Measurements from ENCODE around the gene USP54. TPM values are rescaled to one million over a fixed set of nuclear protein-coding genes. Genes with fewer than 3 reads are reported as not detected.

The USP54 gene
- total and polyA plus RNA-seq, 2 donors (not counting 3 experiments of a cell fraction or from before 2014, with no cell fraction given) = 9.3 to 14.2 TPM

DNA sequence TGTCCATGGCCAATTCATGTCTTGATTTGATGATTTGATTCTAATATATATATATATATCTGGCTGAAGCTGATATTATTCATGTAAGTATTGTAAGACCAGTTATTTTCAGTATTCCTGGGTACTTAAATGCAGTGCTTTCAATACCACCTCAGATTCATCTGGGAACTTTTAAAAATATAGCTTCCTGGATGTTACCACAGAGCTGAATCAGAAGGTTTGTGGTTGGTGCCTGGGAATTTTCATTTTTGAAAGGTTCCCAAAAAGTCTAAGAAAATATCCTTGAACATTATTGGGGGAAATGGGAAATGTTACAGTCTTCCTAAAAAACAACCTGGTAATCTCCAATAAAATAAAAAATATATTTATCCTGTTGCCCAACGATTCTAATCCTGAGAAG is 84.7 kb downstream of the USP54 start:
- BruUV-seq (replicated peaks) = no TSS peak
- TF ChIP-seq MAX (IDR thresholded peaks at IDR 0.05; ENCODE audit: insufficient read depth, insufficient read length) = no peak
- TF ChIP-seq JUN (IDR thresholded peaks at IDR 0.05; ENCODE audit: borderline replicate concordance, insufficient read depth, insufficient read length, low read depth) = no peak
- TF ChIP-seq EZH2 (IDR thresholded peaks at IDR 0.05; ENCODE audit: borderline replicate concordance, low read depth, low read length, severe bottlenecking) = no peak
- no peak for TF ChIP-seq POLR2A (IDR thresholded peaks at IDR 0.05; ENCODE audit: low read depth, low read length)
- Histone ChIP-seq H3K4me2 (ENCODE audit: insufficient read depth, low read length) (no peak overlapping the region), H3K9me3 (replicated peaks; ENCODE audit: control insufficient read depth, insufficient read depth, low read length) (no peaks in the 10 kb centered on the region), H3K36me3 (ENCODE audit: control insufficient read depth in 2 of 2, extremely low read depth in 1 of 2, insufficient read depth in 2 of 2, low read length in 2 of 2) (peaks cover 0 to 4% of the 10 kb centered on the region in 2 experiments), H3K79me2 (ENCODE audit: control insufficient read depth, insufficient read depth, low read length) (no peaks in the 10 kb centered on the region), H3K4me3 (replicated peaks in 1 of 3; ENCODE audit: insufficient read depth in 1 of 3, low read depth in 1 of 3, low read length in 3 of 3) (no peak overlapping the region), H3K27ac (ENCODE audit: insufficient read depth, low read depth, low read length) (no peak overlapping the region), H3K4me1 (ENCODE audit: control insufficient read depth, extremely low read depth, insufficient read depth, low read length) (peaks cover 7% of the 10 kb centered on the region), H4K20me1 (replicated peaks; ENCODE audit: control insufficient read depth, extremely low read depth, insufficient read depth, low read length) (no peaks in the 10 kb centered on the region), H3K9ac (replicated peaks; ENCODE audit: extremely low read depth, insufficient read depth, low read length) (no peak overlapping the region), H3K9me1 (replicated peaks; ENCODE audit: control insufficient read depth, extremely low read depth, insufficient read depth, low read length) (no peaks in the 10 kb centered on the region), H2AFZ (ENCODE audit: low read depth, low read length) (no peak overlapping the region), H3K27me3 (ENCODE audit: control insufficient read depth in 2 of 2, insufficient read depth in 2 of 2, low read length in 2 of 2) (no peaks in the 10 kb centered on the region)
- no peak for FAIRE-seq
- POLR2A ChIA-PET = no interaction called here
- no peak for DNase-seq (ENCODE audit: low read depth, low spot score)
- dilution Hi-C loops (cut with MboI; ENCODE audit: extremely low pct_ligation_motif_present, low sequenced_read_pairs) = no loop called here
- CTCF ChIA-PET = no interaction called here
- intact Hi-C loops (cut with micrococcal nuclease) = no loop called here

DNA sequence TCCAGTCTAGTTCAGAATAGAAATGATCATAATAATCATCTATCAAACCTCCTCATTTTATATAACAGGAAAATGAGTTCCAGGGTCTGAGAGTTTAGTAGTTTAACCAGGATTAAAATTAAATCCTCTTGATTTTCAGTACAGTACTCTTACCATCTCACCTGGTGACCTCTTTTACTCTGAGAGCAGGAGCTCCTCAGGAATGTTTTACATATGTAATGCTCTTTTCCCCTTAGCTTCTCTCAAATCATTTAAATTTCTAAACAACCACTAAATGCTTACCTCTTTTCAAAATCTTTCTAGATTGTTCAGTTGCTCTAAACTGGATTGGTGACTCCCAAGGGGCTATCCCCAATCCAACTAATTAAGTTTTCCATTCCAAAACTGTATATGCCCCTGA is 85.1 kb downstream of the USP54 start:
- DNase-seq (ENCODE audit: low read depth, low spot score) (no peak), FAIRE-seq (no peak)
- Histone ChIP-seq H3K4me2 (ENCODE audit: insufficient read depth, low read length) (no peak overlapping the region), H3K4me1 (ENCODE audit: control insufficient read depth, extremely low read depth, insufficient read depth, low read length) (peaks cover 11% of the 10 kb centered on the region), H2AFZ (ENCODE audit: low read depth, low read length) (no peak overlapping the region), H3K4me3 (replicated peaks in 1 of 3; ENCODE audit: insufficient read depth in 1 of 3, low read depth in 1 of 3, low read length in 3 of 3) (no peak overlapping the region), H3K27ac (ENCODE audit: insufficient read depth, low read depth, low read length) (no peak overlapping the region), H3K9ac (replicated peaks; ENCODE audit: extremely low read depth, insufficient read depth, low read length) (no peak overlapping the region), H4K20me1 (replicated peaks; ENCODE audit: control insufficient read depth, extremely low read depth, insufficient read depth, low read length) (no peaks in the 10 kb centered on the region), H3K36me3 (ENCODE audit: control insufficient read depth in 2 of 2, extremely low read depth in 1 of 2, insufficient read depth in 2 of 2, low read length in 2 of 2) (peaks cover 0 to 4% of the 10 kb centered on the region in 2 experiments), H3K79me2 (ENCODE audit: control insufficient read depth, insufficient read depth, low read length) (no peaks in the 10 kb centered on the region), H3K9me1 (replicated peaks; ENCODE audit: control insufficient read depth, extremely low read depth, insufficient read depth, low read length) (no peaks in the 10 kb centered on the region), H3K9me3 (replicated peaks; ENCODE audit: control insufficient read depth, insufficient read depth, low read length) (no peaks in the 10 kb centered on the region), H3K27me3 (ENCODE audit: control insufficient read depth in 2 of 2, insufficient read depth in 2 of 2, low read length in 2 of 2) (no peaks in the 10 kb centered on the region)
- TF ChIP-seq POLR2AphosphoS5 (IDR thresholded peaks at IDR 0.05; ENCODE audit: insufficient read depth, low read depth, low read length) (no peak), MAX (IDR thresholded peaks at IDR 0.05; ENCODE audit: insufficient read depth, insufficient read length) (no peak), POLR2A (IDR thresholded peaks at IDR 0.05; ENCODE audit: low read depth, low read length) (no peak), JUN (IDR thresholded peaks at IDR 0.05; ENCODE audit: borderline replicate concordance, insufficient read depth, insufficient read length, low read depth) (no peak), GATA2 (IDR thresholded peaks at IDR 0.05; ENCODE audit: insufficient read depth, insufficient read length, low read depth, low read length) (no peak), EZH2 (IDR thresholded peaks at IDR 0.05; ENCODE audit: borderline replicate concordance, low read depth, low read length, severe bottlenecking) (no peak), FOS (IDR thresholded peaks at IDR 0.05; ENCODE audit: borderline replicate concordance, insufficient read depth, low read length) (no peak), MYC (IDR thresholded peaks at IDR 0.05; ENCODE audit: low read depth, low read length) (no peak)
- TF ChIP-seq, protein P1, sequence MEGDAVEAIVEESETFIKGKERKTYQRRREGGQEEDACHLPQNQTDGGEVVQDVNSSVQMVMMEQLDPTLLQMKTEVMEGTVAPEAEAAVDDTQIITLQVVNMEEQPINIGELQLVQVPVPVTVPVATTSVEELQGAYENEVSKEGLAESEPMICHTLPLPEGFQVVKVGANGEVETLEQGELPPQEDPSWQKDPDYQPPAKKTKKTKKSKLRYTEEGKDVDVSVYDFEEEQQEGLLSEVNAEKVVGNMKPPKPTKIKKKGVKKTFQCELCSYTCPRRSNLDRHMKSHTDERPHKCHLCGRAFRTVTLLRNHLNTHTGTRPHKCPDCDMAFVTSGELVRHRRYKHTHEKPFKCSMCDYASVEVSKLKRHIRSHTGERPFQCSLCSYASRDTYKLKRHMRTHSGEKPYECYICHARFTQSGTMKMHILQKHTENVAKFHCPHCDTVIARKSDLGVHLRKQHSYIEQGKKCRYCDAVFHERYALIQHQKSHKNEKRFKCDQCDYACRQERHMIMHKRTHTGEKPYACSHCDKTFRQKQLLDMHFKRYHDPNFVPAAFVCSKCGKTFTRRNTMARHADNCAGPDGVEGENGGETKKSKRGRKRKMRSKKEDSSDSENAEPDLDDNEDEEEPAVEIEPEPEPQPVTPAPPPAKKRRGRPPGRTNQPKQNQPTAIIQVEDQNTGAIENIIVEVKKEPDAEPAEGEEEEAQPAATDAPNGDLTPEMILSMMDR (IDR thresholded peaks at IDR 0.05; ENCODE audit: extremely low read depth in 1 of 2, insufficient read depth in 1 of 2, low read depth in 1 of 2, low read length in 2 of 2) = no peak
- intact Hi-C loops (cut with micrococcal nuclease) = no loop called here
- no TSS peak for BruUV-seq (replicated peaks)
- dilution Hi-C loops (cut with MboI; ENCODE audit: extremely low pct_ligation_motif_present, low sequenced_read_pairs) = no loop called here
- CTCF ChIA-PET = no interaction called here
- POLR2A ChIA-PET = no interaction called here

All from endothelial cell of umbilical vein (primary cell).